WTC11 (cell line): ENCODE measurements around the gene SLC14A1. TPM values are rescaled to one million over a fixed set of nuclear protein-coding genes. Genes with fewer than 3 reads are reported as not detected.

Experiments used
- CREB1 ChIP-seq: sonication (generic); formaldehyde crosslinking; IDR thresholded peaks from 2 replicates; pipeline ENCODE4 v1.8.0; 2023; ENCODE audit warnings: mild to moderate bottlenecking, missing genetic modification reagents
- EMX1 ChIP-seq: fragments of 250-450 bp; sonication (Bioruptor Pico); IDR thresholded peaks from 2 replicates; pipeline ENCODE4 v1.8.0; 2021; ENCODE audit warnings: mild to moderate bottlenecking
- NFATC4 ChIP-seq: fragments of 250-450 bp; sonication (Bioruptor Pico); IDR thresholded peaks from 2 replicates; pipeline ENCODE4 v1.9.0; 2021; ENCODE audit warnings: mild to moderate bottlenecking
- PRDM15 ChIP-seq: sonication (generic); formaldehyde crosslinking; IDR thresholded peaks from 2 replicates; pipeline ENCODE4 v1.8.0; 2022; ENCODE audit warnings: missing genetic modification reagents
- PRRX2 ChIP-seq: fragments of 250-450 bp; sonication (Bioruptor Pico); IDR thresholded peaks from 2 replicates; pipeline ENCODE4 v1.8.0; 2021; ENCODE audit warnings: mild to moderate bottlenecking
- ZNF281 ChIP-seq: sonication (generic); formaldehyde crosslinking; IDR thresholded peaks from 2 replicates; pipeline ENCODE4 v1.8.0; 2023; ENCODE audit warnings: mild to moderate bottlenecking, missing genetic modification reagents
- ZNF671 ChIP-seq: fragments of 250-450 bp; sonication (Bioruptor Pico); IDR thresholded peaks from 2 replicates; pipeline ENCODE4 v1.8.0; 2021; ENCODE audit warnings: mild to moderate bottlenecking
- total RNA-seq: library from RNA; stranded (reverse); gene quantifications from 3 replicates; pipeline ENCODE4 v1.2.3, GENCODE V29; 2021
- TF ChIP-seq, protein P1 (sequence below): sonication (generic); formaldehyde crosslinking; IDR thresholded peaks from 2 replicates; pipeline ENCODE4 v1.8.1; 2023; ENCODE audit warnings: mild to moderate bottlenecking, missing genetic modification reagents

Gene SLC14A1
- total RNA-seq, 1 experiment from 2014 or later: not detected

- TF ChIP-seq PRDM15 (CRISPR knock-in tag): no peak
- TF ChIP-seq ZNF671: no peak
- TF ChIP-seq, protein P1, sequence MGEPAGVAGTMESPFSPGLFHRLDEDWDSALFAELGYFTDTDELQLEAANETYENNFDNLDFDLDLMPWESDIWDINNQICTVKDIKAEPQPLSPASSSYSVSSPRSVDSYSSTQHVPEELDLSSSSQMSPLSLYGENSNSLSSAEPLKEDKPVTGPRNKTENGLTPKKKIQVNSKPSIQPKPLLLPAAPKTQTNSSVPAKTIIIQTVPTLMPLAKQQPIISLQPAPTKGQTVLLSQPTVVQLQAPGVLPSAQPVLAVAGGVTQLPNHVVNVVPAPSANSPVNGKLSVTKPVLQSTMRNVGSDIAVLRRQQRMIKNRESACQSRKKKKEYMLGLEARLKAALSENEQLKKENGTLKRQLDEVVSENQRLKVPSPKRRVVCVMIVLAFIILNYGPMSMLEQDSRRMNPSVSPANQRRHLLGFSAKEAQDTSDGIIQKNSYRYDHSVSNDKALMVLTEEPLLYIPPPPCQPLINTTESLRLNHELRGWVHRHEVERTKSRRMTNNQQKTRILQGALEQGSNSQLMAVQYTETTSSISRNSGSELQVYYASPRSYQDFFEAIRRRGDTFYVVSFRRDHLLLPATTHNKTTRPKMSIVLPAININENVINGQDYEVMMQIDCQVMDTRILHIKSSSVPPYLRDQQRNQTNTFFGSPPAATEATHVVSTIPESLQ (CRISPR knock-in tag): no peak
- TF ChIP-seq CREB1 (CRISPR knock-in tag): no peak
- no peak for TF ChIP-seq ZNF281 (CRISPR knock-in tag)
- TF ChIP-seq NFATC4 (CRISPR knock-in tag): no peak
- TF ChIP-seq PRRX2 (CRISPR knock-in tag): no peak
- no peak for TF ChIP-seq EMX1 (CRISPR knock-in tag)
Measured at GRCh38 chr18:45801416-45802004, 77.5 kb downstream of the SLC14A1 start (continued).

Other genes starting within 250 kb of the SLC14A1 start
- gene SLC14A2, start 108.7 kb upstream of the SLC14A1 start, total RNA-seq: 0.05 to 0.07 TPM in 2 of 3 replicates, not detected in the other
- gene SIGLEC15, start 101.5 kb downstream of the SLC14A1 start, total RNA-seq: 0.30 to 0.48 TPM in 2 of 3 replicates, not detected in the other
- gene EPG5, start 243.1 kb downstream of the SLC14A1 start, total RNA-seq: 19.2 to 22.7 TPM (median 20.7 TPM) in 3 replicates